GM23248 (cell line): ENCODE results near the gene ZNF407. TPM values are rescaled to one million over a fixed set of nuclear protein-coding genes. Genes with fewer than 3 reads are reported as not detected.

Experiments
- DNase-seq: peaks from one replicate; pipeline ENCODE4 v3.0.0-alpha.2; 2015
- H2AFZ ChIP-seq: fragments of 200-600 bp; sonication (generic); 2 replicates; pipeline ENCODE4 v1.6.1; 2016; ENCODE audit warnings: antibody characterized with exemption
- H3F3A ChIP-seq: fragments of 200-600 bp; sonication (generic); 2 replicates; pipeline ENCODE4 v1.6.1; 2016; ENCODE audit warnings: mild to moderate bottlenecking, antibody characterized with exemption, mixed run types; ENCODE audit not compliant: insufficient read depth
- H3K27ac ChIP-seq: fragments of 200-600 bp; sonication (generic); 2 replicates; pipeline ENCODE4 v1.5.1; 2016; ENCODE audit warnings: mild to moderate bottlenecking
- H3K27me3 ChIP-seq: fragments of 200-600 bp; sonication (generic); replicated peaks from 2 replicates; pipeline ENCODE4 v1.6.1; 2016; ENCODE audit warnings: mild to moderate bottlenecking; ENCODE audit not compliant: insufficient read depth
- H3K36me3 ChIP-seq: fragments of 200-600 bp; sonication (generic); 2 replicates; pipeline ENCODE4 v1.6.1; 2016; ENCODE audit warnings: low read depth, mild to moderate bottlenecking
- H3K4me1 ChIP-seq: fragments of 200-600 bp; sonication (generic); 2 replicates; pipeline ENCODE4 v1.6.1; 2016; ENCODE audit warnings: mild to moderate bottlenecking; ENCODE audit not compliant: insufficient read depth
- H3K4me2 ChIP-seq: fragments of 200-600 bp; sonication (generic); one replicate; pipeline ENCODE4 v1.6.1; 2016; ENCODE audit warnings: mild to moderate bottlenecking; ENCODE audit not compliant: unreplicated experiment
- H3K4me3 ChIP-seq: fragments of 200-600 bp; sonication (generic); 2 replicates; pipeline ENCODE4 v1.5.1; 2016; ENCODE audit warnings: mild to moderate bottlenecking
- H3K79me2 ChIP-seq: fragments of 200-600 bp; sonication (generic); 2 replicates; pipeline ENCODE4 v1.6.1; 2016; ENCODE audit warnings: mild to moderate bottlenecking; ENCODE audit not compliant: insufficient read depth
- H3K9ac ChIP-seq: fragments of 200-600 bp; sonication (generic); 2 replicates; pipeline ENCODE4 v1.6.1; 2016; ENCODE audit warnings: mild to moderate bottlenecking
- H3K9me2 ChIP-seq: fragments of 200-600 bp; sonication (generic); 2 replicates; pipeline ENCODE4 v1.6.1; 2016; ENCODE audit warnings: mixed run types, mild to moderate bottlenecking, moderate library complexity; ENCODE audit not compliant: insufficient read depth
- H3K9me3 ChIP-seq: fragments of 200-600 bp; sonication (generic); one replicate; pipeline ENCODE4 v1.6.1; 2017; ENCODE audit warnings: low read depth
- H4K20me1 ChIP-seq: fragments of 200-600 bp; sonication (generic); 2 replicates; pipeline ENCODE4 v1.6.0; 2016; ENCODE audit not compliant: insufficient read depth
- EZH2 ChIP-seq: fragments of 200-600 bp; sonication (generic); IDR thresholded peaks from 2 replicates; pipeline ENCODE4 v1.6.1; 2018; ENCODE audit warnings: antibody characterized with exemption, mild to moderate bottlenecking; ENCODE audit not compliant: insufficient read depth, poor library complexity, severe bottlenecking
- EZH2phosphoT487 ChIP-seq: fragments of 200-600 bp; sonication (generic); IDR thresholded peaks from 2 replicates; pipeline ENCODE4 v1.6.1; 2018; ENCODE audit warnings: antibody characterized with exemption, moderate library complexity, mild to moderate bottlenecking, low read depth; ENCODE audit not compliant: insufficient read depth
- WGBS, 2 experiments: methylation state at CpG; one replicate each; pipeline ENCODE4 v1.1.6; 2015 to 2017; ENCODE audit warnings: low lambda C conversion rate in 2 of 2, low coverage in 1 of 2; ENCODE audit errors: missing lambda C conversion rate in 2 of 2; 5-methylcytosine and 5-hydroxymethylcytosine counted together
- in situ Hi-C: fragments of 300-500 bp; cut with MboI; formaldehyde crosslinking; loops from 2 replicates; pipeline ENCODE4 v1.15.0; 2020
- polyA plus RNA-seq: library from polyadenylated mRNA; unstranded; fragments of >200 nt; fragmentation: Nextera tagmentation; extraction: Ambion mirVana; gene quantifications from 2 replicates; pipeline ENCODE4 v1.2.1, GENCODE V29; 2016
- total RNA-seq: library from RNA; depleted of rRNA; stranded (reverse); fragments of >200 nt; shearing (Covaris generic); gene quantifications from 2 replicates; pipeline ENCODE4 v1.2.3, GENCODE V29; 2014

The ZNF407 gene
- total and polyA plus RNA-seq, 2 experiments from 2014 or later = 2.6 to 6.3 TPM

- WGBS, 2 experiments = 98 to 100% methylated on average over 6 of the region's 6 CpGs
- Histone ChIP-seq H3K4me2 (no peak overlapping the region), H3K4me1 (peaks cover 17% of the 10 kb centered on the region), H3K4me3 (no peak overlapping the region), H3K27ac (no peak overlapping the region), H3F3A (peaks cover 13% of the 10 kb centered on the region; the same call in 1 of the 2 replicates), H2AFZ (no peak overlapping the region), H3K36me3 (no peaks in the 10 kb centered on the region), H3K9ac (no peak overlapping the region), H4K20me1 (no peaks in the 10 kb centered on the region), H3K9me2 (no peaks in the 10 kb centered on the region), H3K9me3 (no peaks in the 10 kb centered on the region), H3K79me2 (no peaks in the 10 kb centered on the region), H3K27me3 (no peaks in the 10 kb centered on the region)
- in situ Hi-C loops = no loop called here
- DNase-seq = no peak
- TF ChIP-seq EZH2 = no peak
- no peak for TF ChIP-seq EZH2phosphoT487
Measured at GRCh38 chr18:74841248-74841647, 243.6 kb downstream of the ZNF407 start.

DNA sequence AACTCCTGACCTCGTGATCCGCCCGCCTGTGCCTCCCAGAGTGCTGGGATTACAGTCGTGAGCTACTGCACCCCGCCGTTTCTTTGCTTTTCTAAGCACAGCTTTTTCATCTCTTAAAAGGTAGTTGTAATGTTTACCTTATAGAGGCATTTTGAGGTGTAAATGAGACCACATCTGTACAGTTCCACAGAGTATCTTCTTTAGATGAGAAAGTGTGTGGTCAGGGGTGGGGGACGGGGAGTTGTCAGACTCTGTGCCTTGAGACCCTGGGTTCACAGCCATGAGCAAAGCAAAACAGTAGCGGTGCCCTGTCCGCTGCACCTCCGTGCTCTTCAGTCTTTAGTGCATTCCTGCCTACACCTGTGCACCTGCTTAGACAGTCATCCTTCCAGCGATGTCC is 251.6 kb downstream of the ZNF407 start:
- no peak overlapping the region for H2AFZ ChIP-seq

GRCh38 chr18:74856434-74856833 is 258.8 kb downstream of the ZNF407 start:
- Histone ChIP-seq H3K9ac (no peak overlapping the region), H3K36me3 (no peaks in the 10 kb centered on the region), H3K4me2 (no peak overlapping the region), H4K20me1 (no peaks in the 10 kb centered on the region), H3K4me3 (no peak overlapping the region), H3F3A (no peaks in the 10 kb centered on the region), H2AFZ (no peak overlapping the region), H3K4me1 (no peaks in the 10 kb centered on the region), H3K27ac (no peak overlapping the region), H3K79me2 (no peaks in the 10 kb centered on the region), H3K9me3 (no peaks in the 10 kb centered on the region), H3K9me2 (no peaks in the 10 kb centered on the region), H3K27me3 (no peaks in the 10 kb centered on the region)
- DNase-seq = no peak
- in situ Hi-C loops = no loop called here
- TF ChIP-seq EZH2phosphoT487 (no peak), EZH2 (no peak)

More for the DNA sequence above, 251.6 kb downstream of the ZNF407 start:
- no peaks in the 10 kb centered on the region for H3K79me2 ChIP-seq
- TF ChIP-seq EZH2phosphoT487 = no peak
- no peak for TF ChIP-seq EZH2
- H4K20me1 ChIP-seq = no peaks in the 10 kb centered on the region
- in situ Hi-C loops = no loop called here
- no peak overlapping the region for H3K4me2 ChIP-seq
- no peaks in the 10 kb centered on the region for H3K9me3 ChIP-seq
- H3K9ac ChIP-seq = no peak overlapping the region
- H3K27ac ChIP-seq = no peak overlapping the region
- no peak overlapping the region for H3K4me3 ChIP-seq
- no peaks in the 10 kb centered on the region for H3K9me2 ChIP-seq
- no peaks in the 10 kb centered on the region for H3K27me3 ChIP-seq
- H3K36me3 ChIP-seq = no peaks in the 10 kb centered on the region
- H3K4me1 ChIP-seq = no peaks in the 10 kb centered on the region
- DNase-seq = no peak
- 95 to 98% methylated on average over 11 of the region's 11 CpGs for WGBS, 2 experiments
- no peaks in the 10 kb centered on the region for H3F3A ChIP-seq

- Histone ChIP-seq H3K4me2 (no peak overlapping the region), H3K79me2 (no peaks in the 10 kb centered on the region), H3K9ac (no peak overlapping the region), H3F3A (no peaks in the 10 kb centered on the region), H2AFZ (no peak overlapping the region), H3K9me2 (no peaks in the 10 kb centered on the region), H3K4me1 (no peaks in the 10 kb centered on the region), H3K27me3 (no peaks in the 10 kb centered on the region), H3K9me3 (no peaks in the 10 kb centered on the region), H3K27ac (no peak overlapping the region), H4K20me1 (no peaks in the 10 kb centered on the region), H3K36me3 (no peaks in the 10 kb centered on the region), H3K4me3 (no peak overlapping the region)
- DNase-seq = no peak
- no peak for TF ChIP-seq EZH2phosphoT487
- no peak for TF ChIP-seq EZH2
- in situ Hi-C loops = no loop called here
- WGBS, 2 experiments = 64 to 67% methylated on average over 8 of the region's 8 CpGs
Measured at GRCh38 chr18:74856928-74857327, 259.3 kb downstream of the ZNF407 start.

DNA sequence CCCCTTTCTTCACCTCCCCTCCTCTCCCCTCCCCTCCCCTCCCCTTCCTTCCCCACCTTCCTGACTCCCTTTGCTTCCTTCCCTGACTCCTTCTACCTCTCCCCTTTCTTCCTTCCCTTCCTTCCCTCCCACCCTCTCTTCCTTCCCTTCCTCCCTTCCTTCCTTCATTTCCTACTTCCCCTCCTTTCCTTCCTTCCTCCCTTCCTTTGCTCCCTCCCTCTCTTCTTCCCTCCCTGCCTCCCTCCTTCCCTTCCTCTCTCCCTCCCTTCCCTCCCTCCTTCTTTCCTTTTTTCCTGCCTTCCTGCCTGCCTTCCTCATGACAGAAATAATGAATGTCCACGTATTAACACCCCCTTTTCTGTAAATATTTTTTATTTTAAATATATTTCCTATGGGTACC is 260.2 kb downstream of the ZNF407 start:
- DNase-seq = no peak
- no peaks in the 10 kb centered on the region for H3K9me2 ChIP-seq

More for the DNA sequence above, 260.2 kb downstream of the ZNF407 start:
- no peaks in the 10 kb centered on the region for H3K4me1 ChIP-seq
- no peaks in the 10 kb centered on the region for H3K27me3 ChIP-seq
- no peak overlapping the region for H3K27ac ChIP-seq
- H2AFZ ChIP-seq = no peak overlapping the region
- no peak overlapping the region for H3K4me2 ChIP-seq
- in situ Hi-C loops = no loop called here
- no peaks in the 10 kb centered on the region for H4K20me1 ChIP-seq
- no peaks in the 10 kb centered on the region for H3F3A ChIP-seq
- no peaks in the 10 kb centered on the region for H3K9me3 ChIP-seq
- no peak overlapping the region for H3K4me3 ChIP-seq
- H3K9ac ChIP-seq = no peak overlapping the region
- TF ChIP-seq EZH2phosphoT487 (no peak), EZH2 (no peak)
- 96 to 100% methylated on average over 1 of the region's 1 CpG for WGBS, 2 experiments
- H3K36me3 ChIP-seq = no peaks in the 10 kb centered on the region
- H3K79me2 ChIP-seq = no peaks in the 10 kb centered on the region
